Activated CD4-positive, alpha-beta T cell treated with anti-CD3 and anti-CD28 coated beads, Interleukin-2, Interleukin-4, amounts not matched to agents 100 ng/mL and 50 ng/mL, durations not matched to agents 16 hours and 8 hours (primary cell): ENCODE data around the gene TMEM183A.

ENCODE experiments used
- DNase-seq: peaks from one replicate; pipeline ENCODE4 v3.0.0-alpha.2; 2020; ENCODE audit warnings: low spot score

Gene TMEM183A

DNA sequence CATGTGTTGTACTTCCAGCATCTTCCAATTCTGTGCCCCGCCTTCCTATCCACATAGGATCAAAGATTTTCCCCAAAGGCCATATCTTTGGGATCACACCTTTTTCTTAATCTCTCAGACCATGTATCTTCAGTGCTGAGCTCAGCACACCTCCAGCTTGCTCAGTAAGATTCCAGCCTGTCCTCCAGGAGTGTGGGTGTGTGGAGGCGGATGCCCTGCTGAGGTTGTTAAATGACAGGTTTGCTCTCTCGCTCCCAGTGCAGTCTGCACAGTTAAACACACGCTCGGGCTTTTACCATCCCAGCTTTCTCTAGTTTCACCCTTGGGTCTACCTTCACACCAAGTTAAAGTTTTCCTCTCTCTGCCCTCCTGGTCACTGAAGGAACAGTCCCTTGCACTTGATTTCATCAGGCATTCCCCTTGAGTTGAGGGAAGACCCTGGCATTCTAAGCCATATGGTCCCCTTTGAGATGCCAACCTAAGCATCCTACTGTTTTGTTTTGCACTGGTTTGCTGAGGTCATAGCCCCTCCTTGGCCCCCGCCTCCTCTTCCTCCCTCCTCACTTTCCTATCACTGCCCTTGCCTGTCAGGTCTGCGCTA, 64.9 kb downstream of the TMEM183A start:
- DNase-seq: no peak

- DNase-seq: no peak
Measured at GRCh38 chr1:203072911-203073310, 65.7 kb downstream of the TMEM183A start.

GRCh38 chr1:203073469-203073868, 66.3 kb downstream of the TMEM183A start:
- DNase-seq: no peak
